Gastrocnemius medialis (tissue), 4 donors: ENCODE data around the gene NEDD4. TPM values are rescaled to one million over a fixed set of nuclear protein-coding genes. Genes with fewer than 3 reads are reported as not detected.

Source experiments
- ATAC-seq, 2 donors: fragments of 150-250 bp; one replicate each; pipeline ENCODE4 v1.9.1; 2016
- DNase-seq, 2 donors: peaks; one replicate each; pipeline ENCODE4 v3.0.0-alpha.2; 2019
- H3K27ac ChIP-seq, 4 donors: fragments of 200-600 bp; sonication (generic); 1 replicate in 1 of 4; 2 replicates in 3 of 4; pipeline ENCODE4 v1.5.1; 2016 to 2018; ENCODE audit warnings: mild to moderate bottlenecking in 2 of 4, moderate library complexity in 1 of 4
- H3K27me3 ChIP-seq, 3 donors: fragments of 200-600 bp; sonication (generic) in 2 of 3; 1 replicate in 1 of 3; 2 replicates in 2 of 3; pipeline versions ENCODE4 v1.5.1 to v1.6.0; 2016 to 2019; ENCODE audit warnings: mild to moderate bottlenecking in 1 of 3, moderate library complexity in 1 of 3
- H3K36me3 ChIP-seq, 2 donors: fragments of 200-600 bp; sonication (generic) in 1 of 2; one replicate each; pipeline ENCODE4 v1.5.1; 2017 to 2018
- H3K4me1 ChIP-seq, 2 donors: fragments of 200-600 bp; sonication (generic) in 1 of 2; one replicate each; pipeline ENCODE4 v1.5.1; 2016 to 2017; ENCODE audit warnings: mild to moderate bottlenecking in 2 of 2
- H3K4me3 ChIP-seq, 4 donors: fragments of 200-600 bp; sonication (generic) in 3 of 4; 1 replicate in 1 of 4; 2 replicates in 3 of 4; pipeline ENCODE4 v1.5.1; 2016 to 2019; ENCODE audit warnings: mild to moderate bottlenecking in 2 of 4
- H3K9me3 ChIP-seq, 3 donors: fragments of 200-600 bp; sonication (generic) in 2 of 3; 1 replicate in 1 of 3; 2 replicates in 2 of 3; pipeline ENCODE4 v1.5.1; 2016 to 2019
- CTCF ChIP-seq, 5 experiments: fragments of 450-650 bp in 3 of 5; fragments of 200-600 bp in 2 of 5; sonication (generic) in 2 of 5; IDR thresholded peaks in 4 of 5; conservative IDR thresholded peaks in 1 of 5; 1 replicate in 4 of 5; 2 replicates in 1 of 5; pipeline ENCODE4 v1.5.1; 2016 to 2019; ENCODE audit warnings: antibody characterized with exemption in 5 of 5, mild to moderate bottlenecking in 3 of 5, moderate library complexity in 3 of 5
- POLR2A ChIP-seq, 2 donors: fragments of 450-650 bp; IDR thresholded peaks; one replicate each; pipeline ENCODE4 v1.6.1; 2017; ENCODE audit warnings: antibody characterized with exemption in 2 of 2, mild to moderate bottlenecking in 2 of 2, moderate library complexity in 2 of 2
- in situ Hi-C, 4 donors: fragments of 200-750 bp; cut with MboI; loops; one replicate each; pipeline versions ENCODE4 v1.15.0 to v1.8.0; 2017; ENCODE audit warnings: low sequenced_read_pairs in 4 of 4
- intact Hi-C: fragments of 100-400 bp; cut with DNase I; formaldehyde crosslinking; loops from one replicate; pipeline ENCODE4 v1.15.1; 2023; ENCODE audit warnings: low total_unique reads
- total RNA-seq, 4 donors: library from RNA; depleted of rRNA; stranded (reverse); fragments of >200 nt; gene quantifications; one replicate each; pipeline versions ENCODE4 v1.1.0 to v1.2.3, GENCODE V29; 2016

Gene NEDD4
- total RNA-seq, 4 donors from 2014 or later = 45.4 to 475 (median 205) TPM

- TF ChIP-seq POLR2A (IDR thresholded peaks at IDR 0.05) = no peak
- TF ChIP-seq CTCF (IDR thresholded peaks at IDR 0.05 in 4 of 5, conservative IDR thresholded peaks at IDR 0.05 in 1 of 5) = no peak
- Histone ChIP-seq H3K4me1 (peaks cover 0 to 3% of the 10 kb centered on the region in 2 donors), H3K27ac (no peak overlapping the region), H3K36me3 (no peaks in the 10 kb centered on the region), H3K27me3 (no peaks in the 10 kb centered on the region), H3K4me3 (no peak overlapping the region), H3K9me3 (no peaks in the 10 kb centered on the region)
- intact Hi-C loops = no loop called here
- DNase-seq (no peak), ATAC-seq (no peak)
- in situ Hi-C loops = no loop called here
Measured at GRCh38 chr15:56038707-56039106, 45.3 kb upstream of the NEDD4 start.

GRCh38 chr15:56038015-56038414, 44.6 kb upstream of the NEDD4 start:
- no peaks in the 10 kb centered on the region for H3K27me3 ChIP-seq
- H3K4me3 ChIP-seq = no peak overlapping the region
- H3K27ac ChIP-seq = no peak overlapping the region
- in situ Hi-C loops = no loop called here
- DNase-seq = no peak
- no peak for TF ChIP-seq POLR2A (IDR thresholded peaks at IDR 0.05)
- no peak for TF ChIP-seq CTCF (IDR thresholded peaks at IDR 0.05 in 4 of 5, conservative IDR thresholded peaks at IDR 0.05 in 1 of 5)
- no peaks in the 10 kb centered on the region for H3K9me3 ChIP-seq
- intact Hi-C loops = no loop called here
- H3K4me1 ChIP-seq = peaks cover 0 to 3% of the 10 kb centered on the region in 2 donors
- ATAC-seq = no peak
- H3K36me3 ChIP-seq = no peaks in the 10 kb centered on the region

GRCh38 chr15:56036546-56037067, 43.2 kb upstream of the NEDD4 start:
- TF ChIP-seq CTCF (IDR thresholded peaks at IDR 0.05 in 4 of 5, conservative IDR thresholded peaks at IDR 0.05 in 1 of 5) (no peak), POLR2A (IDR thresholded peaks at IDR 0.05) (no peak)
- Histone ChIP-seq H3K4me3 (no peak overlapping the region), H3K9me3 (no peaks in the 10 kb centered on the region), H3K27me3 (no peaks in the 10 kb centered on the region), H3K4me1 (peaks cover 0 to 3% of the 10 kb centered on the region in 2 donors), H3K36me3 (no peaks in the 10 kb centered on the region), H3K27ac (no peak overlapping the region)
- ATAC-seq (no peak), DNase-seq (no peak)
- intact Hi-C loops = no loop called here
- in situ Hi-C loops = no loop called here

- ATAC-seq = no peak
Measured at GRCh38 chr15:56035166-56035565, 41.8 kb upstream of the NEDD4 start.

More at GRCh38 chr15:56035166-56035565, 41.8 kb upstream of the NEDD4 start:
- Histone ChIP-seq H3K9me3 (no peaks in the 10 kb centered on the region), H3K36me3 (no peaks in the 10 kb centered on the region), H3K27me3 (no peaks in the 10 kb centered on the region), H3K4me3 (no peak overlapping the region), H3K4me1 (no peaks in the 10 kb centered on the region), H3K27ac (no peak overlapping the region)
- intact Hi-C loops (no loop called here), in situ Hi-C loops (no loop called here)
- no peak for DNase-seq
- TF ChIP-seq CTCF (IDR thresholded peaks at IDR 0.05 in 4 of 5, conservative IDR thresholded peaks at IDR 0.05 in 1 of 5) = no peak
- TF ChIP-seq POLR2A (IDR thresholded peaks at IDR 0.05) = no peak
